Neuron (in vitro differentiated cells): Measurements from ENCODE around the gene DSCAM.

Experiments used
- H2AFZ ChIP-seq: one replicate; pipeline ENCODE4 v1.6.1; 2013; ENCODE audit warnings: low read depth, mild to moderate bottlenecking, inconsistent platforms, low read length, moderate library complexity
- H3K27me3 ChIP-seq: one replicate; pipeline ENCODE4 v1.6.1; 2013; ENCODE audit warnings: low read length; ENCODE audit not compliant: insufficient read depth
- H3K36me3 ChIP-seq: one replicate; pipeline ENCODE4 v1.6.1; 2013; ENCODE audit warnings: low read length; ENCODE audit not compliant: insufficient read depth
- H3K4me1 ChIP-seq: one replicate; pipeline ENCODE4 v1.6.1; 2013; ENCODE audit warnings: low read length; ENCODE audit not compliant: insufficient read depth
- H3K4me3 ChIP-seq: 2 replicates; pipeline ENCODE4 v1.5.1; 2013; ENCODE audit warnings: mild to moderate bottlenecking, low read length, moderate library complexity
- H3K9me3 ChIP-seq: one replicate; pipeline ENCODE4 v1.6.1; 2013; ENCODE audit warnings: low read length

Gene DSCAM

DNA sequence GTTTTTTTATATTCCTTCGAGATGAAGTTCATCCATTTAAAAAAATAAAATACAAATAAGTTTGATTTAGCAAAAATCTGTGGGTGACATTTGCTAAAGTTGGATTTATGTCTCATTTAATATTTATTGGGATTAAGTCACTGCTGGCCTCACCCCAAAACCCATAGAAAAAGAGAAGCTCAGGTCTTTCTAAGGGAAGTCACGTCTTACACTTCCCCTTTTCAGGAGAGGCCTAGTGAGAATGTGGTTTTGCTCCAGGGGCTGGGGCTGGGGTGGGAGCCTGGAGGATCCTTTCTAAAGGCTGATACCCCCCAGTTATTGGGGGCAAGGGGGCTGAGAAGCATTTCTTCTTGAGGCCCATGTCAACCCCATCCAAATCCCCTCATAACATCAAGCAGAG, 300.3 kb downstream of the DSCAM start:
- Histone ChIP-seq H3K4me1 (no peaks in the 10 kb centered on the region), H3K4me3 (no peak overlapping the region), H3K27me3 (no peaks in the 10 kb centered on the region), H3K36me3 (no peaks in the 10 kb centered on the region), H2AFZ (no peak overlapping the region), H3K9me3 (no peaks in the 10 kb centered on the region)

DNA sequence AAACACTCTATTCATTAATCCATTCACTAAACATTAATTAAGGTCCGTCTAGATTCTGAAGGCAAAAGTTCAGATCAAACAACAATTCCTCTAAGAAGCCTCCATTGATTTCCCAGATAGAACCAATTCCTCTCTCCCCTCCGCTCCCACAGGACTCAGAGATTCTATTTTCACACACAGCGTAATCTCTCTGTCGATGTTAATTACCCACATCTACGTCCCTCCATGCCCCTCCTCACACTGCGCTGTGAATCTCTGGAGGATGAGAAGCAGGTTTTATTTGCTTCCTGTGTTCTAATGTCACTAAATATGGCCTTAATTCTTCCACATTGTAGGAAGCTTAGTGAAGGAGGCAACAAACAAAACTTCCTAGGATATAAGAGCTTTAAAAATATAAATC, 306.7 kb downstream of the DSCAM start:
- Histone ChIP-seq H2AFZ (no peak overlapping the region), H3K27me3 (no peaks in the 10 kb centered on the region), H3K36me3 (no peaks in the 10 kb centered on the region), H3K9me3 (no peaks in the 10 kb centered on the region), H3K4me3 (no peak overlapping the region), H3K4me1 (no peaks in the 10 kb centered on the region)

- Histone ChIP-seq H3K36me3 (no peaks in the 10 kb centered on the region), H3K4me3 (no peak overlapping the region), H3K9me3 (no peaks in the 10 kb centered on the region), H3K27me3 (no peaks in the 10 kb centered on the region), H3K4me1 (no peaks in the 10 kb centered on the region), H2AFZ (no peak overlapping the region)
These were observed 312.1 kb downstream of the DSCAM start for GRCh38 chr21:40534886-40535285.

DNA sequence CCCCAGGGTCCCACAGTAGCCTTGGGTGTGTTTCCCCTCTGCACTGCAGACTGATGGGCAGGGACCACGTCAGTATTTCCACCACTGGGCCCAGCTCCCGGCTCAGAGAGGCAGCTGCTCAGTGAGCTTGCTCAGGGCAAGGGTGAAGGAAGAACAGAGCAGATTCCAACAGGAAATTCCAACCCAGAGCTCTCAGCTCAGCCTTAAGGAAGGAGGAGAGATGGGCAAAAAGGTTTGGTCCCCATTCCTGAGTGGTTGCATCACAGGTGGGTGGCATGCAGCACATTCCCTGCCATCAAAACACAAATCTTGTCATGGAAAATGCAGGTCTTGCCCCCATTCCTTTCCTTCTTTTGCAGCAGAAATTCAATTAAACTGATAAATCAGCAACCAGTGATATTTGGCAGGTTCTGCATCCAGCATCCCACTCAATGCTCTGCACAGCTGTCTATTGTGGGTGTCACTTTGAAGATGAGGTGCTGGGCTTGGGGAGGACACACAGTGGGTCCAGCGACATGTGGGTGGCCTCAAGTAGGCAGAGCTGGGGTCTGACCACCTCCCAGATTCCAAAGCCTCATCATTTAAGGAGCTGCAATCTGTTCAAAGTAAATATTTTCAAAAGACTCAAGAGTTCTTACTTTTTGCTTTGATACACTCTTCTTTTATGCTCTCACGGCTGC, 315.4 kb downstream of the DSCAM start:
- Histone ChIP-seq H3K4me1 (no peaks in the 10 kb centered on the region), H3K36me3 (no peaks in the 10 kb centered on the region), H3K9me3 (no peaks in the 10 kb centered on the region), H2AFZ (no peak overlapping the region), H3K27me3 (no peaks in the 10 kb centered on the region), H3K4me3 (no peak overlapping the region)

GRCh38 chr21:40531016-40531415, 315.9 kb downstream of the DSCAM start:
- Histone ChIP-seq H3K27me3 (no peaks in the 10 kb centered on the region), H3K4me1 (no peaks in the 10 kb centered on the region), H3K4me3 (no peak overlapping the region), H2AFZ (no peak overlapping the region), H3K36me3 (no peaks in the 10 kb centered on the region), H3K9me3 (no peaks in the 10 kb centered on the region)

GRCh38 chr21:40517646-40518045, 329.3 kb downstream of the DSCAM start:
- no peaks in the 10 kb centered on the region for H3K27me3 ChIP-seq
- no peak overlapping the region for H2AFZ ChIP-seq
- no peak overlapping the region for H3K4me3 ChIP-seq
- H3K4me1 ChIP-seq = no peaks in the 10 kb centered on the region
- no peaks in the 10 kb centered on the region for H3K36me3 ChIP-seq
- no peaks in the 10 kb centered on the region for H3K9me3 ChIP-seq

- H3K4me1 ChIP-seq = no peaks in the 10 kb centered on the region
- no peaks in the 10 kb centered on the region for H3K9me3 ChIP-seq
- H3K27me3 ChIP-seq = no peaks in the 10 kb centered on the region
- H3K4me3 ChIP-seq = no peak overlapping the region
- no peak overlapping the region for H2AFZ ChIP-seq
- H3K36me3 ChIP-seq = no peaks in the 10 kb centered on the region
These were observed 330.6 kb downstream of the DSCAM start for GRCh38 chr21:40516335-40516734.

DNA sequence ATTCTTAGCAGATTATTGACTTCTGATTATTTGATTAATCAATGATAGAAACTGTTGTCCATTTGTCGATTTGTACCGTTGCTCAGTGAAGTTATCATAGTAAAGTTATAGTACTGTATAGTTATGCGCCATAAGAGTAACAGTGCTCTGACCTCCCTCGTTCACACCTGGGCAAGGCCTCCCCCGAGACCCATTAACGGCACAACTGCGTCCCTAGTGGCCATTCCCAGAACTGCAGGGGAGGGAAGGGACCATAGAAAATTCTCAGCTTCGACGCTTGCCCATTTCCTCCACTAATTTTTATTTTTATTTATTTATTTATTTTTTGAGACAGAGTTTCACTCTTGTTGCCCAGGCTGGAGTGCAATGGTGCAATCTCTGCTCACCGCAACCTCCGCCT, 334.4 kb downstream of the DSCAM start:
- Histone ChIP-seq H3K27me3 (no peaks in the 10 kb centered on the region), H3K4me1 (no peaks in the 10 kb centered on the region), H3K36me3 (no peaks in the 10 kb centered on the region), H2AFZ (no peak overlapping the region), H3K9me3 (no peaks in the 10 kb centered on the region), H3K4me3 (no peak overlapping the region)

- no peak overlapping the region for H3K4me3 ChIP-seq
- no peaks in the 10 kb centered on the region for H3K27me3 ChIP-seq
- no peaks in the 10 kb centered on the region for H3K9me3 ChIP-seq
- no peaks in the 10 kb centered on the region for H3K36me3 ChIP-seq
- H2AFZ ChIP-seq = no peak overlapping the region
- H3K4me1 ChIP-seq = no peaks in the 10 kb centered on the region
These were observed 339.0 kb downstream of the DSCAM start for GRCh38 chr21:40507978-40508377.

DNA sequence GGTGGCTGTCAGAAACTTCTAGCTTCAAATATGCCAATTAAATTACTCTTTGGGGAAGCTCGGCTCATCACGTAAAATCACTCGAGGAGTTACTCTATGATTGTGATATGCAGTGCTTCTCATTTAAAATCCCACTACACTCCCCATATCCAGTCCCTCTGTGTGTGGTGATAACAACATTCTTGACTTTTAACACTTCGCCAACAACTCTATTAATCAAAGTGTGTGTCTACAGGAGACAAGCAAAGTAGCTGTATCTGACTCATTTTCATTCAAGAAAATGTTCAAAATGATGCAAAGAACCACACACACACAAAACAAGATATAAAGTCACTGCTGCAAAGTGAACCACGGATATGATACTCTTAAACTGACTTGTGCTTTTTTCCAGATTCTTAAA, 341.3 kb downstream of the DSCAM start:
- no peaks in the 10 kb centered on the region for H3K4me1 ChIP-seq
- no peak overlapping the region for H2AFZ ChIP-seq
- H3K27me3 ChIP-seq = no peaks in the 10 kb centered on the region
- H3K36me3 ChIP-seq = no peaks in the 10 kb centered on the region
- H3K9me3 ChIP-seq = no peaks in the 10 kb centered on the region
- H3K4me3 ChIP-seq = no peak overlapping the region

DNA sequence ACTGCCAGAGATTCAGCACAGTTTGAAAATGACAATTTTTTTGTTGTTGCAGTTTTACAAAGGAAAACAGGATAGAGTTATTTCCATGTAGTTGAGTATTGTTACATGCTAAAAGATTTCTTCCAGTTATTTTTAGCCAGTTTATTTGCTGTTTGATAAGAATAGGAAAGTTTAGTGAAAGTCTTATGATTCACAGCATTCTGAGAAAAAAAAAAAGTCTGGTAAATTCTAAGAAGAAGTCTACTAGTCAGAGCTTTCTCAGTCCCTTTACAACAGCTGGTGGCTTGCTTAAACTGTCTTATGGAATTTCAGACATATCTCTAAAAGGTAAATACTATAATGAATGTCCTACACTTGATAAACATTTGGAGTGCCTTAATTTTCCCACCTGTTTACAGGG, 341.7 kb downstream of the DSCAM start:
- no peak overlapping the region for H3K4me3 ChIP-seq
- H2AFZ ChIP-seq = no peak overlapping the region
- H3K36me3 ChIP-seq = no peaks in the 10 kb centered on the region
- H3K4me1 ChIP-seq = no peaks in the 10 kb centered on the region
- no peaks in the 10 kb centered on the region for H3K27me3 ChIP-seq
- H3K9me3 ChIP-seq = no peaks in the 10 kb centered on the region

DNA sequence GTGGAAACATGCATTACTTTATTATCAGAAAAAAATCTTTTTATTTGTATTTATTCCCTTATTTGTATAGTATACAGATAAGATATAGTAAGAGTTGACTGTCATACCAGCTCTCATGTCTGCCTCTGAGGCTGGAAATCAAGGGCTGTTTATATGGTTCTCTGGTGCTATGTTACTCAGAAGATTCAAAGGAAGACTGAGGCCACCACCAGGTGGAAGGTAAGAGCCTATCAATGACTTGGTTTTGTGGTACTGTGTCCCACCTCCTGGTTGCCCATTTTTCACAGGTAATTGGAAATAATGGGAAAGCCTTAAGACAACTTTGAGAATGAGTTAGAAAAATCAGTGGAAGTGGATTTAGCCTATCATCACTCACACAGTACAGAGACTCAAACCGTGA, 342.1 kb downstream of the DSCAM start:
- H2AFZ ChIP-seq = no peak overlapping the region
- no peaks in the 10 kb centered on the region for H3K9me3 ChIP-seq
- no peaks in the 10 kb centered on the region for H3K4me1 ChIP-seq
- H3K36me3 ChIP-seq = no peaks in the 10 kb centered on the region
- no peak overlapping the region for H3K4me3 ChIP-seq
- H3K27me3 ChIP-seq = no peaks in the 10 kb centered on the region

- no peaks in the 10 kb centered on the region for H3K9me3 ChIP-seq
- H3K27me3 ChIP-seq = no peaks in the 10 kb centered on the region
- no peak overlapping the region for H2AFZ ChIP-seq
- H3K36me3 ChIP-seq = no peaks in the 10 kb centered on the region
- H3K4me3 ChIP-seq = no peak overlapping the region
- H3K4me1 ChIP-seq = no peaks in the 10 kb centered on the region
These were observed 350.8 kb downstream of the DSCAM start for GRCh38 chr21:40496116-40496515.

GRCh38 chr21:40490408-40490807, 356.6 kb downstream of the DSCAM start:
- no peak overlapping the region for H2AFZ ChIP-seq
- H3K27me3 ChIP-seq = no peaks in the 10 kb centered on the region
- H3K9me3 ChIP-seq = no peaks in the 10 kb centered on the region
- H3K36me3 ChIP-seq = no peaks in the 10 kb centered on the region
- H3K4me3 ChIP-seq = no peak overlapping the region
- H3K4me1 ChIP-seq = no peaks in the 10 kb centered on the region
